CD14-positive monocyte (primary cell): ENCODE data around the gene NHERF2. TPM values are rescaled to one million over a fixed set of nuclear protein-coding genes. Genes with fewer than 3 reads are reported as not detected.

ENCODE experiments used
- DNase-seq, 3 donors: peaks; one replicate each; pipeline ENCODE4 v3.0.0-alpha.2; 2011 to 2022
- H2AFZ ChIP-seq: 2 replicates; pipeline ENCODE4 v1.6.0; 2012; ENCODE audit warnings: mild to moderate bottlenecking, low read depth, low read length, inconsistent platforms; ENCODE audit not compliant: insufficient read depth, poor library complexity, severe bottlenecking
- H3K27ac ChIP-seq, 2 donors: 1 replicate in 1 of 2; 2 replicates in 1 of 2; pipeline ENCODE4 v1.5.1; 2012 to 2013; ENCODE audit warnings: low read length in 2 of 2, control low read depth in 1 of 2, inconsistent platforms in 1 of 2, low read depth in 1 of 2, mild to moderate bottlenecking in 1 of 2
- H3K27me3 ChIP-seq, 2 donors: one replicate each; pipeline versions ENCODE4 v1.6.0 to v1.6.1; 2011 to 2013; ENCODE audit warnings: low read length in 2 of 2; ENCODE audit not compliant: control insufficient read depth in 2 of 2, insufficient read depth in 2 of 2
- H3K36me3 ChIP-seq, 2 donors: replicated peaks in 1 of 2; 1 replicate in 1 of 2; 2 replicates in 1 of 2; pipeline versions ENCODE4 v1.5.1 to v1.6.1; 2012 to 2013; ENCODE audit warnings: low read length in 2 of 2, control low read depth in 1 of 2, inconsistent platforms in 1 of 2, mild to moderate bottlenecking in 1 of 2; ENCODE audit not compliant: insufficient read depth in 2 of 2, control insufficient read depth in 1 of 2
- H3K4me1 ChIP-seq, 2 donors: 1 replicate in 1 of 2; 2 replicates in 1 of 2; pipeline versions ENCODE4 v1.5.1 to v1.6.1; 2012 to 2013; ENCODE audit warnings: low read length in 2 of 2, control low read depth in 1 of 2, inconsistent platforms in 1 of 2, mild to moderate bottlenecking in 1 of 2, moderate library complexity in 1 of 2; ENCODE audit not compliant: insufficient read depth in 2 of 2, control insufficient read depth in 1 of 2
- H3K4me2 ChIP-seq: replicated peaks from 2 replicates; pipeline ENCODE3; 2012; ENCODE audit warnings: low read length, moderate library complexity, mild to moderate bottlenecking; ENCODE audit not compliant: poor library complexity, severe bottlenecking; ENCODE audit errors: extremely low read depth
- H3K4me3 ChIP-seq, 3 experiments: fragments of 200-600 bp in 1 of 3; sonication (generic) in 1 of 3; replicated peaks in 1 of 3; 1 replicate in 2 of 3; 2 replicates in 1 of 3; pipeline ENCODE4 v1.5.1; 2011 to 2013; ENCODE audit warnings: low read length in 3 of 3, mild to moderate bottlenecking in 3 of 3, control low read depth in 2 of 3, low read depth in 2 of 3, inconsistent platforms in 1 of 3, moderate library complexity in 1 of 3
- H3K79me2 ChIP-seq: 2 replicates; pipeline ENCODE4 v1.6.0; 2012; ENCODE audit warnings: mild to moderate bottlenecking, control low read depth, inconsistent platforms, low read length, moderate library complexity; ENCODE audit not compliant: insufficient read depth
- H3K9ac ChIP-seq: 2 replicates; pipeline ENCODE4 v1.6.0; 2017; ENCODE audit warnings: low read length, mild to moderate bottlenecking; ENCODE audit not compliant: insufficient read depth, poor library complexity, severe bottlenecking
- H3K9me3 ChIP-seq, 2 donors: replicated peaks in 1 of 2; 1 replicate in 1 of 2; 2 replicates in 1 of 2; pipeline versions ENCODE4 v1.5.1 to v1.6.1; 2012 to 2013; ENCODE audit warnings: low read length in 2 of 2, control low read depth in 1 of 2; ENCODE audit not compliant: control insufficient read depth in 1 of 2, insufficient read depth in 1 of 2
- H4K20me1 ChIP-seq: 2 replicates; pipeline ENCODE4 v1.6.0; 2012; ENCODE audit warnings: mild to moderate bottlenecking, low read length, control low read depth, moderate library complexity; ENCODE audit not compliant: insufficient read depth
- H3K27ac Mint-ChIP-seq, 7 donors: one replicate each; pipeline ENCODE4 v1.8.0; 2020; ENCODE audit warnings: mild to moderate bottlenecking in 7 of 7, mixed read lengths in 7 of 7, moderate library complexity in 6 of 7, inconsistent platforms in 2 of 7
- H3K27me3 Mint-ChIP-seq, 3 donors: one replicate each; pipeline ENCODE4 v1.8.0; 2021 to 2022; ENCODE audit warnings: low read depth in 3 of 3, mild to moderate bottlenecking in 3 of 3, mixed read lengths in 3 of 3, moderate library complexity in 3 of 3, inconsistent platforms in 1 of 3
- H3K36me3 Mint-ChIP-seq, 2 donors: one replicate each; pipeline ENCODE4 v1.8.0; 2020; ENCODE audit warnings: mixed read lengths in 2 of 2, inconsistent platforms in 1 of 2, mild to moderate bottlenecking in 1 of 2
- H3K4me1 Mint-ChIP-seq: one replicate; pipeline ENCODE4 v1.8.0; 2020; ENCODE audit warnings: mild to moderate bottlenecking, mixed read lengths
- H3K4me3 Mint-ChIP-seq, 2 donors: one replicate each; pipeline ENCODE4 v1.8.0; 2020; ENCODE audit warnings: mild to moderate bottlenecking in 2 of 2, mixed read lengths in 2 of 2, moderate library complexity in 1 of 2
- H3K9me3 Mint-ChIP-seq, 7 donors: one replicate each; pipeline ENCODE4 v1.8.0; 2020 to 2022; ENCODE audit warnings: mixed read lengths in 7 of 7, mild to moderate bottlenecking in 6 of 7, moderate library complexity in 6 of 7, inconsistent platforms in 2 of 7
- WGBS: methylation state at CpG from one replicate; pipeline ENCODE4 v1.1.5; 2013; ENCODE audit warnings: missing lambda C conversion rate; ENCODE audit not compliant: insufficient coverage; 5-methylcytosine and 5-hydroxymethylcytosine counted together
- intact Hi-C, 2 donors: fragments of 100-400 bp; cut with micrococcal nuclease; formaldehyde crosslinking; loops; one replicate each; pipeline versions ENCODE4 v1.15.0 to v1.15.1; 2023
- polyA plus RNA-seq, 3 donors: library from polyadenylated mRNA; depleted of rRNA in 1 of 3; unstranded in 2 of 3; stranded (reverse) in 1 of 3; fragments of 300-500 nt in 2 of 3; fragments of >200 nt in 1 of 3; fragmentation: Illumina TruSeq in 2 of 3; gene quantifications; 1 replicate in 2 of 3; 2 replicates in 1 of 3; pipeline ENCODE4 v1.2.3, GENCODE V29; 2012 to 2021
- TF ChIP-seq, protein P1 (sequence below): fragments of 200-600 bp; IDR thresholded peaks from one replicate; pipeline ENCODE4 v1.8.0; 2022; ENCODE audit warnings: antibody characterized with exemption, mild to moderate bottlenecking

The NHERF2 gene
- polyA plus RNA-seq, 3 donors: 0.66 to 8.2 (median 0.78) TPM

GRCh38 chr16:1999866-2000514 lies 26.7 kb upstream of the NHERF2 start:
- Mint-ChIP-seq H3K4me3 (no peak overlapping the region), H3K27me3 (no peaks in the 10 kb centered on the region), H3K27ac (no peak overlapping the region), H3K9me3 (no peaks in the 10 kb centered on the region), H3K36me3 (peaks cover 47 to 61% of the 10 kb centered on the region in 2 donors), H3K4me1 (peaks cover 7% of the 10 kb centered on the region)
- Histone ChIP-seq H3K27me3 (no peaks in the 10 kb centered on the region), H3K4me3 (no peak overlapping the region), H3K79me2 (peaks cover 16% of the 10 kb centered on the region), H3K9ac (no peak overlapping the region), H3K4me2 (no peak overlapping the region), H3K27ac (no peak overlapping the region), H2AFZ (no peak overlapping the region), H3K4me1 (peaks cover 6 to 13% of the 10 kb centered on the region in 2 donors), H4K20me1 (peaks cover 30% of the 10 kb centered on the region), H3K36me3 (peaks cover 52 to 69% of the 10 kb centered on the region in 2 donors), H3K9me3 (no peaks in the 10 kb centered on the region)
- WGBS: 94% methylated on average over 28 of the region's 28 CpGs
- intact Hi-C loops: loop anchor here (10.0 kb wide), 2 partner anchors 245 to 255 kb away; partner anchors contain the start of gene ECI1 (in 1 of the 2)
- no peak for DNase-seq
- TF ChIP-seq, protein P1, sequence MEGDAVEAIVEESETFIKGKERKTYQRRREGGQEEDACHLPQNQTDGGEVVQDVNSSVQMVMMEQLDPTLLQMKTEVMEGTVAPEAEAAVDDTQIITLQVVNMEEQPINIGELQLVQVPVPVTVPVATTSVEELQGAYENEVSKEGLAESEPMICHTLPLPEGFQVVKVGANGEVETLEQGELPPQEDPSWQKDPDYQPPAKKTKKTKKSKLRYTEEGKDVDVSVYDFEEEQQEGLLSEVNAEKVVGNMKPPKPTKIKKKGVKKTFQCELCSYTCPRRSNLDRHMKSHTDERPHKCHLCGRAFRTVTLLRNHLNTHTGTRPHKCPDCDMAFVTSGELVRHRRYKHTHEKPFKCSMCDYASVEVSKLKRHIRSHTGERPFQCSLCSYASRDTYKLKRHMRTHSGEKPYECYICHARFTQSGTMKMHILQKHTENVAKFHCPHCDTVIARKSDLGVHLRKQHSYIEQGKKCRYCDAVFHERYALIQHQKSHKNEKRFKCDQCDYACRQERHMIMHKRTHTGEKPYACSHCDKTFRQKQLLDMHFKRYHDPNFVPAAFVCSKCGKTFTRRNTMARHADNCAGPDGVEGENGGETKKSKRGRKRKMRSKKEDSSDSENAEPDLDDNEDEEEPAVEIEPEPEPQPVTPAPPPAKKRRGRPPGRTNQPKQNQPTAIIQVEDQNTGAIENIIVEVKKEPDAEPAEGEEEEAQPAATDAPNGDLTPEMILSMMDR: no peak

- no peaks in the 10 kb centered on the region for H3K9me3 ChIP-seq
- H3K36me3 Mint-ChIP-seq: peaks cover 42 to 64% of the 10 kb centered on the region in 2 donors
- no peak overlapping the region for H3K9ac ChIP-seq
- H3K4me3 ChIP-seq: no peak overlapping the region
- no peak overlapping the region for H3K4me3 Mint-ChIP-seq
- peak overlapping the region in 2 of 7 donors; percentile 63 to 67 for H3K27ac Mint-ChIP-seq
- intact Hi-C loops: loop anchor here (10.0 kb wide), 2 partner anchors 244 to 254 kb away; partner anchors contain the start of gene ECI1 (in 1 of the 2)
- peaks cover 8 to 23% of the 10 kb centered on the region in 2 donors for H3K4me1 ChIP-seq
- no peak overlapping the region for H3K4me2 ChIP-seq
- peaks cover 40% of the 10 kb centered on the region for H4K20me1 ChIP-seq
- H3K9me3 Mint-ChIP-seq: peaks cover 0 to 2% (median 0%) of the 10 kb centered on the region in 7 donors
- peaks cover 54 to 69% of the 10 kb centered on the region in 2 donors for H3K36me3 ChIP-seq
- peaks cover 0 to under 1% (median 0%) of the 10 kb centered on the region in 3 donors for H3K27me3 Mint-ChIP-seq
- DNase-seq: no peak
- H2AFZ ChIP-seq: no peak overlapping the region
- peaks cover 26% of the 10 kb centered on the region for H3K79me2 ChIP-seq
- over 99% methylated on average over 14 of the region's 19 CpGs for WGBS
- TF ChIP-seq, protein P1: no peak
- no peaks in the 10 kb centered on the region for H3K27me3 ChIP-seq
- no peak overlapping the region for H3K27ac ChIP-seq
- peaks cover 17% of the 10 kb centered on the region for H3K4me1 Mint-ChIP-seq
Observed at GRCh38 chr16:2001035-2001434, 25.7 kb upstream of the NHERF2 start.
